ENCODE results near the gene ZNF785.

Gene ZNF785

DNA sequence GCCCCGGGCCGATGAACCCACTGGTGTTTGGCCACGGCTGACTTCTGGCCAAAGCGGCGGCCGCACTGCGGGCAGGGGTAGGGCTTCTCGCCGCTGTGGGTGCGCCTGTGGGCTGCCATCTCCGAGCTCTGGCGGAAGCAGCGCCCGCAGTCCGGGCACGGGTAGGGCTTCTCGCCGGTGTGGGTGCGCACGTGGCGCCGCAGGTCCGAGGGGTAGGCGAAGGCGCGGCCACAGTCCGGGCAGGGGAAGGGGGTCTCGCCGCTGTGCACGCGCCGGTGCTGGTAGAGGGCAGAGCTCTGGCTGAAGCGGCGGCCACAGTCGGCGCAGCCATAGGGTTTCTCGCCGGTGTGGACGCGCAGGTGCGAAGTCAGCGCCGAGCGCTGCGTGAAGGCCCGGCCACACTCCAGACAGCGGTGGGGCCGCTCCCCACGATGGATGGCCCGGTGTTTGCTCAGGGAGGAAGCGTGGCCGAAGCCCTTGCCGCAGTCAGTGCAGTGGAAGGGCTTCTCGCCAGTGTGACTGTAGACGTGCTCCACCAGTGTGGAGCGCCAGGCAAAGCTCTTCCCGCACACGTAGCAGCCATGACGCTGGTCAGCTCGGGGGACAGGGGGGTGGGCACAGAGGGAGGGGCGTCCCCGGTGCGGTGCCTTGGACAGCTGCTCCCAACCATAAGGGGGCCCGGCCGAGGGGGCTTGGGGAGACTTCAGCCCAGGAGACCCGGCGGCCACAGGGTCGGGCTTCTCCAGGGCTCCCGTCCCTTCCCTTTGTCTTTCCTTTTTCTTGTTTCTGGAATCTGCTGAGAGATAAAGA is 30.0 kb downstream of the ZNF785 start:
- no peak overlapping the region for H3K4me2 ChIP-seq (ENCODE audit: insufficient read depth, low read length)
- no peaks in the 10 kb centered on the region for H3K9me3 ChIP-seq (ENCODE audit: insufficient read depth, low read length, severe bottlenecking)
- H3K36me3 ChIP-seq (ENCODE audit: insufficient read depth, low read length), result peaks cover 40% of the 10 kb centered on the region
- H3K27ac ChIP-seq (ENCODE audit: low read length), result no peak overlapping the region
- H2AFZ ChIP-seq (ENCODE audit: low read depth, low read length), result no peak overlapping the region
- peaks cover 54% of the 10 kb centered on the region for H3K4me1 ChIP-seq (ENCODE audit: insufficient read depth, low read length)
- H4K20me1 ChIP-seq (ENCODE audit: insufficient read depth, low read length), result peaks cover 10% of the 10 kb centered on the region; the same call in 1 of the 2 replicates
- ATAC-seq (ENCODE audit: insufficient read depth, low read depth) (no peak), DNase-seq (no peak)
- H3K4me3 ChIP-seq (ENCODE audit: low read depth in 1 of 2, low read length in 2 of 2), result no peak overlapping the region
- H3K27me3 ChIP-seq (ENCODE audit: insufficient read depth, low read length, poor library complexity), result no peaks in the 10 kb centered on the region
- H3K9ac ChIP-seq (ENCODE audit: low read depth, low read length), result no peak overlapping the region
- H3K79me2 ChIP-seq (ENCODE audit: insufficient read depth, low read length), result peaks cover 54% of the 10 kb centered on the region
- no peak for TF ChIP-seq EZH2 (IDR thresholded peaks at IDR 0.05; ENCODE audit: borderline replicate concordance, low read depth, low read length, severe bottlenecking)
- TF ChIP-seq, protein P1, sequence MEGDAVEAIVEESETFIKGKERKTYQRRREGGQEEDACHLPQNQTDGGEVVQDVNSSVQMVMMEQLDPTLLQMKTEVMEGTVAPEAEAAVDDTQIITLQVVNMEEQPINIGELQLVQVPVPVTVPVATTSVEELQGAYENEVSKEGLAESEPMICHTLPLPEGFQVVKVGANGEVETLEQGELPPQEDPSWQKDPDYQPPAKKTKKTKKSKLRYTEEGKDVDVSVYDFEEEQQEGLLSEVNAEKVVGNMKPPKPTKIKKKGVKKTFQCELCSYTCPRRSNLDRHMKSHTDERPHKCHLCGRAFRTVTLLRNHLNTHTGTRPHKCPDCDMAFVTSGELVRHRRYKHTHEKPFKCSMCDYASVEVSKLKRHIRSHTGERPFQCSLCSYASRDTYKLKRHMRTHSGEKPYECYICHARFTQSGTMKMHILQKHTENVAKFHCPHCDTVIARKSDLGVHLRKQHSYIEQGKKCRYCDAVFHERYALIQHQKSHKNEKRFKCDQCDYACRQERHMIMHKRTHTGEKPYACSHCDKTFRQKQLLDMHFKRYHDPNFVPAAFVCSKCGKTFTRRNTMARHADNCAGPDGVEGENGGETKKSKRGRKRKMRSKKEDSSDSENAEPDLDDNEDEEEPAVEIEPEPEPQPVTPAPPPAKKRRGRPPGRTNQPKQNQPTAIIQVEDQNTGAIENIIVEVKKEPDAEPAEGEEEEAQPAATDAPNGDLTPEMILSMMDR (IDR thresholded peaks at IDR 0.05; ENCODE audit: borderline replicate concordance, extremely low read depth, low read length, poor library complexity, severe bottlenecking), result no peak

DNA sequence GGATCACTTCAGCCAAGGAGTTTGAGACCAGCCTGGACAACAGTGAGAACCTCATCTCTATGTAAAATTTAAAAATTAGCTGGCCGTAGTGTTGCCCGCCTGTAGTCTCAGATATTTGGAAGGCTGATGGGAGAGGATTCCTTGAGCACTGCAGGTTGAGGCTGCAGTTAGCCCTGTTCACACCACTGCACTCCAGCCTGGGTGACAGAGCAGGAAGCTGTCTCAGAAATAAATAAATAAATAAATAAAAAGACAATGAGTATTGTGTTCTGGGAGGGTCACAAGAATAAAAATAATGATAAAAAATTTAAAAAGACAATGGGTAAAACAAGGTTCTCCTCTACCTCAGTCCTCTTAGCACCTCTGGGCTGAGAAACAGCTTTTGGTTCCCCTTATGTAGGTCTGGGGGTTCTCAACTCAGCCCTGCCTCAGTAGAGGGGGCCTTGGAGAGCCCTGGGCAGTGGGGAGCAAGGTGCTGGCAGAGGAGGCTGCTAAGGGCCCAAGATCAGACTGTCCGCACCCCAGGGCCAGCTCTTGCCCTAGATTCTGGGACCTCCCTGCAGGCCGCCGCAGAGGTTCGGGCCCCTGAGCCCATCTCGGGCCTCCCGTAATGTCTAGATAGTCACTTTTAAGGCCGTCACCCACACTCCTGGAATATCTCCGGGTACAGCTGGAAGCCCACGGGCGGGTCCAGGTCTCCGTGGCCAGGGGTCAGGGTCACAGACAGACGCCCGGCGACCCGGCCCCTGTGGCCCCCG is 30.8 kb downstream of the ZNF785 start:
- H3K9me3 ChIP-seq (ENCODE audit: insufficient read depth, low read length, severe bottlenecking), result no peaks in the 10 kb centered on the region
- H3K36me3 ChIP-seq (ENCODE audit: insufficient read depth, low read length), result peaks cover 40% of the 10 kb centered on the region
- no peak overlapping the region for H3K27ac ChIP-seq (ENCODE audit: low read length)
- DNase-seq (no peak), ATAC-seq (ENCODE audit: insufficient read depth, low read depth) (no peak)
- H2AFZ ChIP-seq (ENCODE audit: low read depth, low read length), result no peak overlapping the region
- no peak overlapping the region for H3K9ac ChIP-seq (ENCODE audit: low read depth, low read length)
- peaks cover 54% of the 10 kb centered on the region for H3K4me1 ChIP-seq (ENCODE audit: insufficient read depth, low read length)
- H3K27me3 ChIP-seq (ENCODE audit: insufficient read depth, low read length, poor library complexity), result no peaks in the 10 kb centered on the region
- TF ChIP-seq EZH2 (IDR thresholded peaks at IDR 0.05; ENCODE audit: borderline replicate concordance, low read depth, low read length, severe bottlenecking), result no peak
- TF ChIP-seq, protein P1 (IDR thresholded peaks at IDR 0.05; ENCODE audit: borderline replicate concordance, extremely low read depth, low read length, poor library complexity, severe bottlenecking), result no peak
- H3K4me3 ChIP-seq (ENCODE audit: low read depth in 1 of 2, low read length in 2 of 2), result no peak overlapping the region
- peaks cover 54% of the 10 kb centered on the region for H3K79me2 ChIP-seq (ENCODE audit: insufficient read depth, low read length)
- no peak overlapping the region for H3K4me2 ChIP-seq (ENCODE audit: insufficient read depth, low read length)
- H4K20me1 ChIP-seq (ENCODE audit: insufficient read depth, low read length), result peaks cover 10% of the 10 kb centered on the region; the same call in 1 of the 2 replicates

DNA sequence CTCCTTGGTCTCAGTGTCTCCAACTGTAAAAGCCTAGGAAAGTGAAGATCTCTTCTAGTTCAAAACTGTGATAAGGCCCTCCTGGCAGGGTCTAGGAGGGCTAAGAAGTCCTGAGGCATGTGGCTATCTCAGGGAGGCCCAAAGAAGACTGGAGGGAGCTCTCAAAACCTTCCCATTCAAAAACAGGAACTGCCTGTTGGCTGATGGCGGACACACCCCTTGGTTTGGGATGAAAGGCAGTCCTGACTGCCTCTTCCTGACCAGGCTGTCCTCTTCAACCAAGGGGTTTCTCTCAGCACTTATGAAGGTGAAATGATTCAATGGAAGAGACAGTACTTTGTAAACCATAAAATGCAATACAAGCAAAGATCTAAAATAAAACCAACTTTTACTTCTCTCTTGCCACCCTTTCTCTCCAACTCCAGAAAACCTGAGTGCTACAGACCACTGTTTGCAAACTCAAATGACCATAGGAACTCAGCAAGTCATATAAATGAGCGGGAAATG is 32.1 kb downstream of the ZNF785 start:
- ATAC-seq (ENCODE audit: insufficient read depth, low read depth) (no peak), DNase-seq (no peak)
- Histone ChIP-seq H3K4me3 (ENCODE audit: low read depth in 1 of 2, low read length in 2 of 2) (no peak overlapping the region), H3K9ac (ENCODE audit: low read depth, low read length) (no peak overlapping the region), H3K4me2 (ENCODE audit: insufficient read depth, low read length) (no peak overlapping the region), H3K4me1 (ENCODE audit: insufficient read depth, low read length) (peaks cover 45% of the 10 kb centered on the region), H3K27ac (ENCODE audit: low read length) (0 out of 2 replicates have a peak overlapping the region, but pooled peaks have one; percentile 4), H3K79me2 (ENCODE audit: insufficient read depth, low read length) (peaks cover 54% of the 10 kb centered on the region), H3K27me3 (ENCODE audit: insufficient read depth, low read length, poor library complexity) (no peaks in the 10 kb centered on the region), H3K9me3 (ENCODE audit: insufficient read depth, low read length, severe bottlenecking) (no peaks in the 10 kb centered on the region), H3K36me3 (ENCODE audit: insufficient read depth, low read length) (peaks cover 40% of the 10 kb centered on the region), H4K20me1 (ENCODE audit: insufficient read depth, low read length) (peaks cover 10% of the 10 kb centered on the region; the same call in 1 of the 2 replicates), H2AFZ (ENCODE audit: low read depth, low read length) (no peak overlapping the region)
- TF ChIP-seq EZH2 (IDR thresholded peaks at IDR 0.05; ENCODE audit: borderline replicate concordance, low read depth, low read length, severe bottlenecking), result no peak
- TF ChIP-seq, protein P1 (IDR thresholded peaks at IDR 0.05; ENCODE audit: borderline replicate concordance, extremely low read depth, low read length, poor library complexity, severe bottlenecking), result no peak
